ENCODE measurements around the gene SCAPER. TPM values are rescaled to one million over a fixed set of nuclear protein-coding genes. Genes with fewer than 3 reads are reported as not detected.

SCAPER gene
- polyA plus RNA-seq, 1 donor from 2014 or later, result 77.1 TPM

- H3K4me2 ChIP-seq (ENCODE audit: low read length), result no peak overlapping the region
- no peak for TF ChIP-seq REST (IDR thresholded peaks at IDR 0.05; ENCODE audit: borderline replicate concordance)
- TF ChIP-seq SMC3 (conservative IDR thresholded peaks at IDR 0.05; ENCODE audit: poor library complexity), result no peak
- no peak for TF ChIP-seq RAD21 (conservative IDR thresholded peaks at IDR 0.05)
- TF ChIP-seq EZH2 (IDR thresholded peaks at IDR 0.05; ENCODE audit: borderline replicate concordance, insufficient read depth, low read length, poor library complexity, severe bottlenecking), result no peak
These were observed 329.9 kb downstream of the SCAPER start for GRCh38 chr15:76575274-76575673.

GRCh38 chr15:76572983-76573314 is 332.2 kb downstream of the SCAPER start:
- H3K79me2 ChIP-seq (replicated peaks; ENCODE audit: insufficient read depth, low read length), result no peaks in the 10 kb centered on the region
- H3K9me3 ChIP-seq (ENCODE audit: low read length), result peaks cover 5% of the 10 kb centered on the region
- no peak overlapping the region for H3K4me3 ChIP-seq (ENCODE audit: low read length)
- H3K9me2 ChIP-seq (ENCODE audit: insufficient read depth, low read length), result no peaks in the 10 kb centered on the region
- no peaks in the 10 kb centered on the region for H4K20me1 ChIP-seq (ENCODE audit: insufficient read depth)
- H3K27ac ChIP-seq (ENCODE audit: low read length), result no peak overlapping the region
- H3K4me2 ChIP-seq (ENCODE audit: low read length), result no peak overlapping the region
- no peaks in the 10 kb centered on the region for H3F3A ChIP-seq (ENCODE audit: insufficient read depth, low read length, poor library complexity, severe bottlenecking)
- no peaks in the 10 kb centered on the region for H3K27me3 ChIP-seq (ENCODE audit: insufficient read depth, low read depth, low read length)
- H3K9ac ChIP-seq (ENCODE audit: low read length), result no peak overlapping the region
- no peaks in the 10 kb centered on the region for H3K36me3 ChIP-seq (ENCODE audit: insufficient read depth, low read length)
- TF ChIP-seq CTCF (IDR thresholded peaks at IDR 0.05; ENCODE audit: poor library complexity, severe bottlenecking) (no peak), TAF1 (IDR thresholded peaks at IDR 0.05; ENCODE audit: low read depth) (no peak), EP300 (conservative IDR thresholded peaks at IDR 0.05; ENCODE audit: poor library complexity, severe bottlenecking) (no peak), EZH2 (IDR thresholded peaks at IDR 0.05; ENCODE audit: borderline replicate concordance, insufficient read depth, low read length, poor library complexity, severe bottlenecking) (no peak), REST (IDR thresholded peaks at IDR 0.05; ENCODE audit: borderline replicate concordance) (no peak), RAD21 (conservative IDR thresholded peaks at IDR 0.05) (no peak), POLR2AphosphoS5 (IDR thresholded peaks at IDR 0.05) (no peak), MXI1 (conservative IDR thresholded peaks at IDR 0.05; ENCODE audit: poor library complexity, severe bottlenecking) (no peak), SMC3 (conservative IDR thresholded peaks at IDR 0.05; ENCODE audit: poor library complexity) (no peak)
- no peak overlapping the region for H2AFZ ChIP-seq (ENCODE audit: low read depth, low read length)

More at GRCh38 chr15:76575274-76575673, 329.9 kb downstream of the SCAPER start:
- Histone ChIP-seq H3K9me2 (ENCODE audit: insufficient read depth, low read length) (no peaks in the 10 kb centered on the region), H3K79me2 (replicated peaks; ENCODE audit: insufficient read depth, low read length) (no peaks in the 10 kb centered on the region), H3K36me3 (ENCODE audit: insufficient read depth, low read length) (no peaks in the 10 kb centered on the region), H3K27ac (ENCODE audit: low read length) (no peak overlapping the region), H3K4me3 (ENCODE audit: low read length) (no peak overlapping the region), H4K20me1 (ENCODE audit: insufficient read depth) (no peaks in the 10 kb centered on the region), H3F3A (ENCODE audit: insufficient read depth, low read length, poor library complexity, severe bottlenecking) (no peaks in the 10 kb centered on the region), H2AFZ (ENCODE audit: low read depth, low read length) (no peak overlapping the region), H3K9ac (ENCODE audit: low read length) (no peak overlapping the region), H3K27me3 (ENCODE audit: insufficient read depth, low read depth, low read length) (no peaks in the 10 kb centered on the region), H3K9me3 (ENCODE audit: low read length) (peaks cover 2% of the 10 kb centered on the region)
